ENCODE measurements around the gene PRKCB.

DNA sequence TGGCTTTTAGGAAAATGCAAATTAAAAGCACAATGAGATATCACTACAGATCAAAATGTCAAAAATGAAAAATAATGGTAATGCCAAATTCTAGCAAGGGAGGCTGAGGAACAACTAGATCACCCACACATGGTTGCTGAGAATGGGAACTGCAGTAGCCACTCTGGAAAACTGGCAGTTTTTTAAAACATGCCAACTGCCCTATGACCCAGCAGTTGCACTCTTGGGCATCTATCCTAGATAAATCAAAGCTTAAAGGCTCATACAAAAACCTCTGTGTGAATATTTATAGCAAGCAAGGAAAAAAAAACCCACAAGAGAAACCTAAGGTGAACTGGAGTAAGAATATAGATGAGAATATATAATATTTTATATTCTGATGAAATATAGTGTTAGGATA lies 104.3 kb downstream of the PRKCB start:
- TF ChIP-seq, protein P1, sequence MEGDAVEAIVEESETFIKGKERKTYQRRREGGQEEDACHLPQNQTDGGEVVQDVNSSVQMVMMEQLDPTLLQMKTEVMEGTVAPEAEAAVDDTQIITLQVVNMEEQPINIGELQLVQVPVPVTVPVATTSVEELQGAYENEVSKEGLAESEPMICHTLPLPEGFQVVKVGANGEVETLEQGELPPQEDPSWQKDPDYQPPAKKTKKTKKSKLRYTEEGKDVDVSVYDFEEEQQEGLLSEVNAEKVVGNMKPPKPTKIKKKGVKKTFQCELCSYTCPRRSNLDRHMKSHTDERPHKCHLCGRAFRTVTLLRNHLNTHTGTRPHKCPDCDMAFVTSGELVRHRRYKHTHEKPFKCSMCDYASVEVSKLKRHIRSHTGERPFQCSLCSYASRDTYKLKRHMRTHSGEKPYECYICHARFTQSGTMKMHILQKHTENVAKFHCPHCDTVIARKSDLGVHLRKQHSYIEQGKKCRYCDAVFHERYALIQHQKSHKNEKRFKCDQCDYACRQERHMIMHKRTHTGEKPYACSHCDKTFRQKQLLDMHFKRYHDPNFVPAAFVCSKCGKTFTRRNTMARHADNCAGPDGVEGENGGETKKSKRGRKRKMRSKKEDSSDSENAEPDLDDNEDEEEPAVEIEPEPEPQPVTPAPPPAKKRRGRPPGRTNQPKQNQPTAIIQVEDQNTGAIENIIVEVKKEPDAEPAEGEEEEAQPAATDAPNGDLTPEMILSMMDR (IDR thresholded peaks at IDR 0.05), result no peak
- TF ChIP-seq POLR2A (IDR thresholded peaks at IDR 0.05), result no peak
